Endodermal cell (in vitro differentiated cells): ENCODE data around the gene TRAF7. TPM values are rescaled to one million over a fixed set of nuclear protein-coding genes. Genes with fewer than 3 reads are reported as not detected.

Experiments
- DNase-seq: peaks from one replicate; pipeline ENCODE4 v3.0.0-alpha.2; 2017
- H3K27ac ChIP-seq: 2 replicates; pipeline ENCODE4 v1.5.1; 2013; ENCODE audit warnings: mild to moderate bottlenecking, low read depth, low read length, moderate library complexity
- H3K27me3 ChIP-seq: 2 replicates; pipeline ENCODE4 v1.6.1; 2013; ENCODE audit warnings: mild to moderate bottlenecking, low read length, moderate library complexity; ENCODE audit not compliant: insufficient read depth, control insufficient read depth, poor library complexity, severe bottlenecking
- H3K36me3 ChIP-seq: 2 replicates; pipeline ENCODE4 v1.7.0; 2013; ENCODE audit warnings: mild to moderate bottlenecking, low read length, moderate library complexity; ENCODE audit not compliant: control insufficient read depth, insufficient read depth
- H3K4me1 ChIP-seq: one replicate; pipeline ENCODE4 v1.7.0; 2013; ENCODE audit warnings: low read length; ENCODE audit not compliant: control insufficient read depth, insufficient read depth
- H3K4me3 ChIP-seq: 2 replicates; pipeline ENCODE4 v1.5.1; 2013; ENCODE audit warnings: mild to moderate bottlenecking, low read length, moderate library complexity
- H3K9ac ChIP-seq: 2 replicates; pipeline ENCODE4 v1.6.1; 2013; ENCODE audit warnings: mild to moderate bottlenecking, low read length, moderate library complexity; ENCODE audit not compliant: poor library complexity, severe bottlenecking; ENCODE audit errors: extremely low read depth
- H3K9me3 ChIP-seq: 2 replicates; pipeline ENCODE4 v1.6.1; 2013; ENCODE audit warnings: mild to moderate bottlenecking, low read length, moderate library complexity; ENCODE audit not compliant: control insufficient read depth
- H3K27ac Mint-ChIP-seq: 2 replicates; pipeline ENCODE4 v1.8.0; 2020; ENCODE audit warnings: mixed read lengths
- H3K27me3 Mint-ChIP-seq: 2 replicates; pipeline ENCODE4 v1.8.0; 2021; ENCODE audit warnings: mild to moderate bottlenecking, mixed read lengths; ENCODE audit not compliant: insufficient read depth
- H3K36me3 Mint-ChIP-seq: 2 replicates; pipeline ENCODE4 v1.8.0; 2020; ENCODE audit warnings: low read depth, mixed read lengths
- H3K4me1 Mint-ChIP-seq: 2 replicates; pipeline ENCODE4 v1.8.0; 2020; ENCODE audit warnings: mixed read lengths
- H3K4me3 Mint-ChIP-seq: 2 replicates; pipeline ENCODE4 v1.8.0; 2020; ENCODE audit warnings: mild to moderate bottlenecking, moderate library complexity, mixed read lengths
- H3K9me3 Mint-ChIP-seq: 2 replicates; pipeline ENCODE4 v1.8.0; 2020; ENCODE audit warnings: mild to moderate bottlenecking, mixed read lengths
- WGBS, 2 experiments: methylation state at CpG; one replicate each; pipeline versions ENCODE4 v1.1.5 to v1.1.7; 2013; ENCODE audit warnings: missing lambda C conversion rate in 2 of 2, mixed read lengths in 1 of 2; ENCODE audit not compliant: insufficient coverage in 1 of 2, insufficient read length in 1 of 2; 5-methylcytosine and 5-hydroxymethylcytosine counted together
- total RNA-seq, 2 donors: library from RNA; stranded (reverse); fragmentation: NEBNext Ultra II Directional in 1 of 2; extraction: Animal tissue kit (Norgen Biotek cat#: 25700) in 1 of 2; gene quantifications; 2 replicates in 1 of 2; 3 replicates in 1 of 2; pipeline ENCODE4 v1.2.1, GENCODE V29; 2021
- TF ChIP-seq, protein P1 (sequence below): fragments of 200-600 bp; sonication (generic); conservative IDR thresholded peaks from 2 replicates; pipeline ENCODE4 v1.5.0; 2021; ENCODE audit warnings: antibody characterized with exemption, mild to moderate bottlenecking

TRAF7 gene
- total RNA-seq, 2 donors from 2014 or later = 108 to 110 TPM

DNA sequence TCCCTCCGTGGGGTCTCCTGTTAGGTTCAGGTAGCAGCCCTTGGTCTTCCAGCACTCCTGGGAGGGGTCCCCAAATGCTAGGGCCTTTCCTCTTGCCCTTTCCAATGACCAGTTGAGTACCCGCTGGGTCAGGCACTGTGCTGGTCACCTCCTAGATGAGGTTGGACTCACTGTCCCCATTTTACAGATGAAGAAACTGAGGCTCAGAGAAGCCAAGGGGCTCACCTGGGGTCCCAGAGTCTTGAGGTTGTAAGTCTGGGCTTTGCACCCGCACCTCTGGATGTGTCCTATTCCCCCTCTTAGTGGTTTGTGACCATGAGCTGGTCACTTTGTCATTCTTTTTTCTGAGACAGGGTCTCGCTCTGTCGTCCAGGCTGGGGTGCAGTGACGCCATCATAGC is 42.2 kb downstream of the TRAF7 start:
- H3K27me3 ChIP-seq = peaks cover 48% of the 10 kb centered on the region
- peaks cover 7% of the 10 kb centered on the region for H3K4me1 ChIP-seq
- Mint-ChIP-seq H3K27ac (no peak overlapping the region), H3K27me3 (peaks cover 63% of the 10 kb centered on the region), H3K4me1 (no peaks in the 10 kb centered on the region), H3K9me3 (no peaks in the 10 kb centered on the region), H3K36me3 (no peaks in the 10 kb centered on the region), H3K4me3 (peak overlapping the region; percentile 52)
- no peaks in the 10 kb centered on the region for H3K9me3 ChIP-seq
- no peak overlapping the region for H3K4me3 ChIP-seq
- WGBS, 2 experiments = 78 to 85% methylated on average over 6 of the region's 6 CpGs
- no peak for DNase-seq
- H3K36me3 ChIP-seq = no peaks in the 10 kb centered on the region
- H3K27ac ChIP-seq = no peak overlapping the region
- H3K9ac ChIP-seq = no peak overlapping the region
- TF ChIP-seq, protein P1, sequence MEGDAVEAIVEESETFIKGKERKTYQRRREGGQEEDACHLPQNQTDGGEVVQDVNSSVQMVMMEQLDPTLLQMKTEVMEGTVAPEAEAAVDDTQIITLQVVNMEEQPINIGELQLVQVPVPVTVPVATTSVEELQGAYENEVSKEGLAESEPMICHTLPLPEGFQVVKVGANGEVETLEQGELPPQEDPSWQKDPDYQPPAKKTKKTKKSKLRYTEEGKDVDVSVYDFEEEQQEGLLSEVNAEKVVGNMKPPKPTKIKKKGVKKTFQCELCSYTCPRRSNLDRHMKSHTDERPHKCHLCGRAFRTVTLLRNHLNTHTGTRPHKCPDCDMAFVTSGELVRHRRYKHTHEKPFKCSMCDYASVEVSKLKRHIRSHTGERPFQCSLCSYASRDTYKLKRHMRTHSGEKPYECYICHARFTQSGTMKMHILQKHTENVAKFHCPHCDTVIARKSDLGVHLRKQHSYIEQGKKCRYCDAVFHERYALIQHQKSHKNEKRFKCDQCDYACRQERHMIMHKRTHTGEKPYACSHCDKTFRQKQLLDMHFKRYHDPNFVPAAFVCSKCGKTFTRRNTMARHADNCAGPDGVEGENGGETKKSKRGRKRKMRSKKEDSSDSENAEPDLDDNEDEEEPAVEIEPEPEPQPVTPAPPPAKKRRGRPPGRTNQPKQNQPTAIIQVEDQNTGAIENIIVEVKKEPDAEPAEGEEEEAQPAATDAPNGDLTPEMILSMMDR = no peak

DNA sequence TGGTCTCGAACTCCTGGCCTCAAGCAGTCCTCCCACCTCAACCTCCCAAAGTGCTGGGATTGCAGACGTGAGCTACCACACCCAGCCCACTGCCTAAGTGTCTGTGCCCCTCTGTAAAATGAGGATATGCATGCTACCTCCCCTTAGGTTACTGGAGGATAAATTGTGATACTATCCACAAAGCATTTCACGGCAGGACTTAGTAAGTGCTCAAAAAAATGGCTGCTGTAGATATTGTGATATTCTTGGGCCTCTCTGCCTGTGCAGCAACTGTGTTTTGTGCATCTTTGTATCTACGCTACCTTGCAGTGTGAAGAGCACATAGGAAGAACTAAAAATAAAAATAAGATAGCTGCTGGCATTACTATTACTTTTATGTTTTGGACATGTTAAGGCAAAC is 42.7 kb downstream of the TRAF7 start:
- no peak overlapping the region for H3K27ac Mint-ChIP-seq
- H3K4me1 Mint-ChIP-seq = no peaks in the 10 kb centered on the region
- H3K27ac ChIP-seq = no peak overlapping the region
- peaks cover 64% of the 10 kb centered on the region for H3K27me3 Mint-ChIP-seq
- H3K36me3 Mint-ChIP-seq = no peaks in the 10 kb centered on the region
- H3K4me1 ChIP-seq = peaks cover 7% of the 10 kb centered on the region
- H3K4me3 ChIP-seq = no peak overlapping the region
- WGBS, 2 experiments = 79% methylated on average over 4 of the region's 4 CpGs; no CpG with 5 or more reads in 1 of the 2 experiments
- H3K9me3 ChIP-seq = no peaks in the 10 kb centered on the region
- TF ChIP-seq, protein P1 = no peak
- H3K9me3 Mint-ChIP-seq = peaks cover under 1% of the 10 kb centered on the region
- H3K9ac ChIP-seq = no peak overlapping the region
- H3K36me3 ChIP-seq = no peaks in the 10 kb centered on the region
- H3K27me3 ChIP-seq = peaks cover 48% of the 10 kb centered on the region
- H3K4me3 Mint-ChIP-seq = peak overlapping the region; percentile 52
- no peak for DNase-seq

DNA sequence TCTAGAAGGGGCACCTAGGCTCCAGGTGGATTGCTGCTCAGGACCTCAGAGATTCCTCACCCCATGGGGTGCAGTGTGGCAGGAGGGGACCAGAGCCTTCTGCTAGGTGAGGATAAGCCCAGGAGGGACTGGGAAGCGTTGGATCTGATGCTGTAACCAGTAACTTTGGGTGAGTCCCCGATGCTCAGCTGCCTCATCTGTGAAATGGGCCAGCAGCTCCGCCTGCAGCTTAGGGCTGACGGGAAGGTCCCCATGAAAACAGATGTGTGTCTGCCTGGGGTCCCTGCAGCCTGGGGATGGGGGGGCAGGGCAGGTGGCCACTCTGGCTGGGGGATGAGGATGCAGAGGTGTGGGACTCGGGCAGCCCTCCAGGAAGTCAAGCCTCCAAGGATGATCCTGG is 43.5 kb downstream of the TRAF7 start:
- H3K4me1 Mint-ChIP-seq = no peaks in the 10 kb centered on the region
- Histone ChIP-seq H3K9ac (no peak overlapping the region), H3K27me3 (peaks cover 48% of the 10 kb centered on the region), H3K4me1 (peaks cover 7% of the 10 kb centered on the region), H3K27ac (no peak overlapping the region), H3K9me3 (no peaks in the 10 kb centered on the region), H3K4me3 (no peak overlapping the region), H3K36me3 (no peaks in the 10 kb centered on the region)
- peaks cover 69% of the 10 kb centered on the region for H3K27me3 Mint-ChIP-seq
- TF ChIP-seq, protein P1 = no peak
- no peak overlapping the region for H3K27ac Mint-ChIP-seq
- no peak overlapping the region for H3K4me3 Mint-ChIP-seq
- H3K9me3 Mint-ChIP-seq = peaks cover 5% of the 10 kb centered on the region
- H3K36me3 Mint-ChIP-seq = no peaks in the 10 kb centered on the region
- DNase-seq = no peak
- WGBS, 2 experiments = 89 to 92% methylated on average over 3 to 5 of the region's 5 CpGs
